Measurements from ENCODE around the gene UVSSA. TPM values are rescaled to one million over a fixed set of nuclear protein-coding genes. Genes with fewer than 3 reads are reported as not detected.

Gene UVSSA
- total RNA-seq, 2 donors from 2014 or later: 50.4 to 61.6 TPM

DNA sequence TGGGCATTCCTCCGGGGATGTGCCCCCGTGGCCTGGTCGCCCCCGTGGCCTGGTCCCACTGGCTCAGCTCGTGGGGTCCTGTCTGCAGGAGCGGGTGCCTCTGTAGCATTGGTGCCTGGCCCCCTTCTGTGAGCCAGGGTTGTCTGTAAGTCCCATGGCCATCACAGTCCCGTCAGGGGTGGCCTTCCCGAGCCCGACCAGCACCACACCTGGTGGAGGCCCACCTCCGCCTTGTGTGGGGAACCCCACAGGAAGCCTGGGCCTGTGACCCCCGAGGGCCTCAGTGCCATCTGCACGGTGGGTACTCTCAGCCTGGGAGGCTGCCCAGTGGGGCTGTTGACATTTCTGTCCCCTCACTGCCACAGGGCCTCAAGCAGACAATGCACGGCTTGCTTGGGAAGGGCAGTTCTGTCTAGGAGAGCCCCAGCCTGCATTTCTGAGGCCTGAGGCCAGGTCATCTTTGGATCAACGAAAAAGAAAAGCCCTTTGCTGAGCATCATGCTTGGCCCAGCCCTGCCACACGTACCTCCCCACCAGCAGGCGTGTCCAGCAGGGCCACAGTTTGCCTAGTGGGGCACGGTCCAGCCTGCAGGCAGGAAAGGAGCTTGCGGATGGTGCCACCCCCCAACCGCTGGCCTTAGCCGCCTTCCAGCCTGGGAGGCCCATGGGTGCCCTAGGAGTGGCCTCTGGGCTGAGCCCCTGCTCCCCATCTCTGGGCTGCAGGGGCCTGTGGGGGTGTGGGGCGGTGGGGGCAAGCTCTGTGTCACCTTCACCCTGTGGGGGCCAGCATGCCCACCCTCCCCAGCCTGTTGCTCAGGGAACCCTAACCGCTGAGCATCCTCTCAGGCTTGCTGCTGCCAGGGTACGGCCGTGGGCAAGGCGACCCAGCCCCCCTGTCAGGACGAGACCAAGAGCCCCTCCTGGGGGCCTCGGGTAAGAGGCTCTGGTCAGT lies 36.0 kb downstream of the UVSSA start:
- 86 to 88% methylated on average over 15 to 27 of the region's 27 CpGs for WGBS, 2 experiments (ENCODE audit: insufficient coverage in 1 of 2, insufficient read length in 1 of 2)
- Histone ChIP-seq H3K36me3 (ENCODE audit: control insufficient read depth, insufficient read depth, low read length) (peaks cover 5% of the 10 kb centered on the region), H3K9ac (ENCODE audit: extremely low read depth, low read length, poor library complexity, severe bottlenecking) (no peak overlapping the region), H3K4me3 (ENCODE audit: low read length) (no peak overlapping the region), H3K4me1 (ENCODE audit: control insufficient read depth, insufficient read depth, low read length) (no peaks in the 10 kb centered on the region), H3K27me3 (ENCODE audit: control insufficient read depth, insufficient read depth, low read length, poor library complexity, severe bottlenecking) (no peaks in the 10 kb centered on the region), H3K27ac (ENCODE audit: low read depth, low read length) (peak overlapping the region; percentile 53), H3K9me3 (ENCODE audit: control insufficient read depth, low read length) (peaks cover 5% of the 10 kb centered on the region)
- peaks cover 17% of the 10 kb centered on the region for H3K36me3 Mint-ChIP-seq (ENCODE audit: low read depth)
- no peaks in the 10 kb centered on the region for H3K4me1 Mint-ChIP-seq
- no peaks in the 10 kb centered on the region for H3K27me3 Mint-ChIP-seq (ENCODE audit: insufficient read depth)
- TF ChIP-seq, protein P1, sequence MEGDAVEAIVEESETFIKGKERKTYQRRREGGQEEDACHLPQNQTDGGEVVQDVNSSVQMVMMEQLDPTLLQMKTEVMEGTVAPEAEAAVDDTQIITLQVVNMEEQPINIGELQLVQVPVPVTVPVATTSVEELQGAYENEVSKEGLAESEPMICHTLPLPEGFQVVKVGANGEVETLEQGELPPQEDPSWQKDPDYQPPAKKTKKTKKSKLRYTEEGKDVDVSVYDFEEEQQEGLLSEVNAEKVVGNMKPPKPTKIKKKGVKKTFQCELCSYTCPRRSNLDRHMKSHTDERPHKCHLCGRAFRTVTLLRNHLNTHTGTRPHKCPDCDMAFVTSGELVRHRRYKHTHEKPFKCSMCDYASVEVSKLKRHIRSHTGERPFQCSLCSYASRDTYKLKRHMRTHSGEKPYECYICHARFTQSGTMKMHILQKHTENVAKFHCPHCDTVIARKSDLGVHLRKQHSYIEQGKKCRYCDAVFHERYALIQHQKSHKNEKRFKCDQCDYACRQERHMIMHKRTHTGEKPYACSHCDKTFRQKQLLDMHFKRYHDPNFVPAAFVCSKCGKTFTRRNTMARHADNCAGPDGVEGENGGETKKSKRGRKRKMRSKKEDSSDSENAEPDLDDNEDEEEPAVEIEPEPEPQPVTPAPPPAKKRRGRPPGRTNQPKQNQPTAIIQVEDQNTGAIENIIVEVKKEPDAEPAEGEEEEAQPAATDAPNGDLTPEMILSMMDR (conservative IDR thresholded peaks at IDR 0.05): no peak
- no peaks in the 10 kb centered on the region for H3K9me3 Mint-ChIP-seq
- no peak overlapping the region for H3K27ac Mint-ChIP-seq
- peak; percentile 29 for DNase-seq
- no peak overlapping the region for H3K4me3 Mint-ChIP-seq

GRCh38 chr4:1383728-1384591 lies 37.0 kb downstream of the UVSSA start:
- Histone ChIP-seq H3K4me3 (ENCODE audit: low read length) (no peak overlapping the region), H3K9ac (ENCODE audit: extremely low read depth, low read length, poor library complexity, severe bottlenecking) (no peak overlapping the region), H3K4me1 (ENCODE audit: control insufficient read depth, insufficient read depth, low read length) (no peaks in the 10 kb centered on the region), H3K27ac (ENCODE audit: low read depth, low read length) (no peak overlapping the region), H3K36me3 (ENCODE audit: control insufficient read depth, insufficient read depth, low read length) (peaks cover 5% of the 10 kb centered on the region), H3K27me3 (ENCODE audit: control insufficient read depth, insufficient read depth, low read length, poor library complexity, severe bottlenecking) (no peaks in the 10 kb centered on the region), H3K9me3 (ENCODE audit: control insufficient read depth, low read length) (peaks cover 14% of the 10 kb centered on the region)
- H3K27me3 Mint-ChIP-seq (ENCODE audit: insufficient read depth): no peaks in the 10 kb centered on the region
- 91 to 93% methylated on average over 17 to 34 of the region's 34 CpGs for WGBS, 2 experiments (ENCODE audit: insufficient coverage in 1 of 2, insufficient read length in 1 of 2)
- peaks cover 9% of the 10 kb centered on the region for H3K9me3 Mint-ChIP-seq
- TF ChIP-seq, protein P1 (conservative IDR thresholded peaks at IDR 0.05): no peak
- H3K27ac Mint-ChIP-seq: no peak overlapping the region
- H3K4me1 Mint-ChIP-seq: no peaks in the 10 kb centered on the region
- peak; percentile 32 for DNase-seq
- H3K4me3 Mint-ChIP-seq: no peak overlapping the region
- H3K36me3 Mint-ChIP-seq (ENCODE audit: low read depth): peaks cover 26% of the 10 kb centered on the region

DNA sequence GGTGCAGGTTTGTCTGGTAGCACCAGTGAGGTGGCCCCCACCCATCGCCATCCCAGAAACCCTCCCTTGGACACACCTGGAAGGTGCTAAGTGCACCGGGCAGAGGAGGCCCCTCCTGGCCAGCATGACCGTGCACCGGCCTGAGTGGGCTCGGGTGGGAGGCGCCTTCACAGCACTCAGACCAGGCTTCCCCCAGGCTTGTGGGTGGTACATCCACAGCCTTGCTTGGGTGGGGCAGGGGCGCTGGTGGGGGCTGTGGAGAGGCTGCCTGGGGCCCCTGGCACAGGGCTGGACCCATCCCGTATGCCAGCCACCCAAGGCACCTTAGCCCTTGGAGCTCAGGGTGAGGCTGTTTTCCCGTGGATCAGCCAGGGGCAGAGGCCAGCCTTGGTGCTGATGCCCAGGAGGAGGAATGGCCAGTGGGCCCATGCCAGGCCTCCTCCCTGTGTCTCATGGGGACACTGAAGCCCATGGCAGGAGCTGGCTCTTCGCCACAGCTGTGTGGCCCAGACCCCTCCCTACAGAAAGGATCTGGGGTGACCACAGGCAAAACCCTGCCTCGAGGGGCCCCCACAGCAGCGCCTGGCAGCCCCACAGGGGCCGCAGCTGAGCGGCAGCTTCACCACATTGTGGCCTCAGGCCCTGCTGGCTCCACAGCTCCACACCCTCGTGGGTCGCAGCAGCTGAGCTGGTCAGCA lies 37.8 kb downstream of the UVSSA start:
- Mint-ChIP-seq H3K9me3 (peaks cover 12% of the 10 kb centered on the region), H3K27me3 (ENCODE audit: insufficient read depth) (no peaks in the 10 kb centered on the region), H3K4me3 (no peak overlapping the region), H3K4me1 (no peaks in the 10 kb centered on the region), H3K27ac (no peak overlapping the region), H3K36me3 (ENCODE audit: low read depth) (peaks cover 32% of the 10 kb centered on the region)
- no peaks in the 10 kb centered on the region for H3K4me1 ChIP-seq (ENCODE audit: control insufficient read depth, insufficient read depth, low read length)
- H3K9ac ChIP-seq (ENCODE audit: extremely low read depth, low read length, poor library complexity, severe bottlenecking): no peak overlapping the region
- no peak overlapping the region for H3K27ac ChIP-seq (ENCODE audit: low read depth, low read length)
- no peak overlapping the region for H3K4me3 ChIP-seq (ENCODE audit: low read length)
- H3K9me3 ChIP-seq (ENCODE audit: control insufficient read depth, low read length): peaks cover 15% of the 10 kb centered on the region
- no peaks in the 10 kb centered on the region for H3K27me3 ChIP-seq (ENCODE audit: control insufficient read depth, insufficient read depth, low read length, poor library complexity, severe bottlenecking)
- DNase-seq: peak; percentile 35
- TF ChIP-seq, protein P1 (conservative IDR thresholded peaks at IDR 0.05): no peak
- H3K36me3 ChIP-seq (ENCODE audit: control insufficient read depth, insufficient read depth, low read length): peaks cover 5% of the 10 kb centered on the region
- WGBS, 2 experiments (ENCODE audit: insufficient coverage in 1 of 2, insufficient read length in 1 of 2): 91 to 98% methylated on average over 11 to 16 of the region's 16 CpGs
